Lung (tissue), 12 donors: ENCODE measurements around the gene PLA2G4A. TPM values are rescaled to one million over a fixed set of nuclear protein-coding genes. Genes with fewer than 3 reads are reported as not detected.

Source experiments
- ATAC-seq: fragments of 200-7000 bp; cut with Tn5 transposase; one replicate; pipeline ENCODE4 v1.9.1; 2020; ENCODE audit warnings: moderate number of reproducible peaks; ENCODE audit not compliant: insufficient read depth, low FRiP score
- DNase-seq, 3 donors: peaks; one replicate each; pipeline ENCODE4 v3.0.0-alpha.2; 2013 to 2017
- H3K27ac ChIP-seq, 2 donors: one replicate each; pipeline ENCODE4 v1.5.1; 2013; ENCODE audit warnings: mild to moderate bottlenecking in 2 of 2, moderate library complexity in 2 of 2, control low read depth in 1 of 2, inconsistent platforms in 1 of 2, low read depth in 1 of 2, low read length in 1 of 2
- H3K27me3 ChIP-seq, 3 donors: one replicate each; pipeline ENCODE4 v1.5.1; 2013; ENCODE audit warnings: low read length in 2 of 3; ENCODE audit not compliant: control insufficient read depth in 3 of 3, insufficient read depth in 3 of 3
- H3K36me3 ChIP-seq, 4 donors: one replicate each; pipeline ENCODE4 v1.5.1; 2013; ENCODE audit warnings: low read length in 4 of 4, mild to moderate bottlenecking in 1 of 4, moderate library complexity in 1 of 4; ENCODE audit not compliant: control insufficient read depth in 4 of 4, insufficient read depth in 4 of 4
- H3K4me1 ChIP-seq, 5 donors: one replicate each; pipeline ENCODE4 v1.5.1; 2013; ENCODE audit warnings: low read length in 5 of 5, mild to moderate bottlenecking in 2 of 5, moderate library complexity in 1 of 5; ENCODE audit not compliant: control insufficient read depth in 5 of 5, insufficient read depth in 5 of 5
- H3K4me3 ChIP-seq: one replicate; pipeline ENCODE4 v1.5.1; 2013; ENCODE audit warnings: mild to moderate bottlenecking, control low read depth, moderate library complexity
- H3K9ac ChIP-seq, 2 donors: one replicate each; pipeline ENCODE4 v1.5.1; 2013; ENCODE audit warnings: low read length in 2 of 2, control low read depth in 1 of 2; ENCODE audit not compliant: insufficient read depth in 1 of 2
- H3K9me3 ChIP-seq, 4 donors: one replicate each; pipeline ENCODE4 v1.5.1; 2013; ENCODE audit warnings: low read length in 3 of 4, mild to moderate bottlenecking in 1 of 4, moderate library complexity in 1 of 4; ENCODE audit not compliant: control insufficient read depth in 4 of 4, insufficient read depth in 3 of 4
- CTCF ChIP-seq: IDR thresholded peaks from 2 replicates; pipeline ENCODE4 v1.5.1; 2012; ENCODE audit warnings: mild to moderate bottlenecking; ENCODE audit errors: control extremely low read depth, extremely low read depth
- WGBS, 2 donors: extraction: QIAGEN DNeasy Blood & Tissue Kit; methylation state at CpG; one replicate each; pipeline ENCODE4 v1.1.7; 2013; 5-methylcytosine and 5-hydroxymethylcytosine counted together
- polyA plus RNA-seq, 2 donors: library from polyadenylated mRNA; stranded (reverse); fragments of 200-250 nt; gene quantifications; one replicate each; pipeline ENCODE4 v1.2.1, GENCODE V29; 2013
- total RNA-seq, 2 donors: library from RNA; depleted of rRNA in 1 of 2; stranded (reverse); fragments of >200 nt in 1 of 2; gene quantifications; one replicate each; pipeline ENCODE4 v1.2.1, GENCODE V29; 2014 to 2021
- donor health status: control.
- donor health status: control.
- donor health status: Bipolar disorder and iron deficiency.
- donor health status: healthy.
- donor health status: DM: yes; HTN: yes; CAD: no.

The PLA2G4A gene
- total and polyA plus RNA-seq, 4 donors = 2.5 to 8.1 (median 6.4) TPM

- H3K4me1 ChIP-seq = no peaks in the 10 kb centered on the region
- H3K9ac ChIP-seq = no peak overlapping the region
- no peak overlapping the region for H3K4me3 ChIP-seq
- WGBS, 2 donors = 78 to 87% methylated on average over 2 of the region's 2 CpGs
- no peak for DNase-seq
- H3K27me3 ChIP-seq = no peaks in the 10 kb centered on the region
- ATAC-seq = no peak
- no peak for TF ChIP-seq CTCF
- peaks cover 0 to 5% (median 0%) of the 10 kb centered on the region in 4 donors for H3K9me3 ChIP-seq
- no peaks in the 10 kb centered on the region for H3K36me3 ChIP-seq
- no peak overlapping the region for H3K27ac ChIP-seq
Observed at GRCh38 chr1:186888367-186888766, 59.6 kb downstream of the PLA2G4A start.

GRCh38 chr1:186892936-186893335, 64.2 kb downstream of the PLA2G4A start:
- no peak for TF ChIP-seq CTCF
- no peak overlapping the region for H3K27ac ChIP-seq
- DNase-seq (no peak), ATAC-seq (no peak)
- no peaks in the 10 kb centered on the region for H3K27me3 ChIP-seq
- no peak overlapping the region for H3K9ac ChIP-seq
- no peaks in the 10 kb centered on the region for H3K36me3 ChIP-seq
- H3K9me3 ChIP-seq = no peaks in the 10 kb centered on the region
- H3K4me3 ChIP-seq = no peak overlapping the region
- H3K4me1 ChIP-seq = no peaks in the 10 kb centered on the region

GRCh38 chr1:186894415-186894814, 65.7 kb downstream of the PLA2G4A start:
- no peak overlapping the region for H3K27ac ChIP-seq
- no peak overlapping the region for H3K4me3 ChIP-seq
- H3K27me3 ChIP-seq = no peaks in the 10 kb centered on the region
- no peaks in the 10 kb centered on the region for H3K9me3 ChIP-seq
- H3K36me3 ChIP-seq = no peaks in the 10 kb centered on the region
- no peak overlapping the region for H3K9ac ChIP-seq
- ATAC-seq (no peak), DNase-seq (no peak)
- TF ChIP-seq CTCF = no peak
- H3K4me1 ChIP-seq = no peaks in the 10 kb centered on the region

GRCh38 chr1:186896211-186896610, 67.5 kb downstream of the PLA2G4A start:
- ATAC-seq = no peak
- no peaks in the 10 kb centered on the region for H3K27me3 ChIP-seq
- no peak for TF ChIP-seq CTCF
- no peaks in the 10 kb centered on the region for H3K4me1 ChIP-seq
- H3K36me3 ChIP-seq = no peaks in the 10 kb centered on the region
- no peak overlapping the region for H3K4me3 ChIP-seq
- no peak overlapping the region for H3K9ac ChIP-seq
- no peaks in the 10 kb centered on the region for H3K9me3 ChIP-seq
- no peak for DNase-seq
- no peak overlapping the region for H3K27ac ChIP-seq
- WGBS, 2 donors = 88 to 93% methylated on average over 1 of the region's 1 CpG
